Natural killer cell (primary cell): Measurements from ENCODE around the gene ASPA. TPM values are rescaled to one million over a fixed set of nuclear protein-coding genes. Genes with fewer than 3 reads are reported as not detected.

Source experiments
- ATAC-seq, 3 donors: fragments of 150-1000 bp in 2 of 3; fragments of 200-7000 bp in 1 of 3; cut with Tn5 transposase; 1 replicate in 1 of 3; 2 replicates in 2 of 3; pipeline ENCODE4 v1.10.0; 2021; ENCODE audit warnings: mild to moderate bottlenecking in 2 of 3, moderate library complexity in 2 of 3
- DNase-seq, 2 donors: peaks; one replicate each; pipeline versions ENCODE4 v3.0.0 to v3.0.0-alpha.2; 2013 to 2021; ENCODE audit warnings: mixed read lengths in 1 of 2
- H3K27ac ChIP-seq: one replicate; pipeline ENCODE4 v1.5.1; 2013; ENCODE audit warnings: mild to moderate bottlenecking, low read length
- H3K27me3 ChIP-seq: one replicate; pipeline ENCODE4 v1.6.1; 2013; ENCODE audit warnings: low read length; ENCODE audit not compliant: control insufficient read depth, insufficient read depth
- H3K36me3 ChIP-seq: one replicate; pipeline ENCODE4 v1.6.1; 2013; ENCODE audit warnings: low read length; ENCODE audit not compliant: control insufficient read depth, insufficient read depth
- H3K4me1 ChIP-seq: one replicate; pipeline ENCODE4 v1.6.1; 2013; ENCODE audit warnings: low read length; ENCODE audit not compliant: control insufficient read depth, insufficient read depth
- H3K4me3 ChIP-seq: one replicate; pipeline ENCODE4 v1.5.1; 2013; ENCODE audit warnings: low read length
- H3K9me3 ChIP-seq: one replicate; pipeline ENCODE4 v1.6.1; 2013; ENCODE audit warnings: low read length; ENCODE audit not compliant: control insufficient read depth, insufficient read depth
- H3K27ac Mint-ChIP-seq, 2 donors: one replicate each; pipeline ENCODE4 v1.8.0; 2022; ENCODE audit warnings: mild to moderate bottlenecking in 2 of 2, mixed read lengths in 2 of 2, moderate library complexity in 1 of 2
- H3K27me3 Mint-ChIP-seq, 2 donors: one replicate each; pipeline ENCODE4 v1.8.0; 2022; ENCODE audit warnings: low read depth in 2 of 2, mixed read lengths in 2 of 2
- H3K36me3 Mint-ChIP-seq: one replicate; pipeline ENCODE4 v1.8.0; 2022; ENCODE audit warnings: mixed read lengths
- H3K4me1 Mint-ChIP-seq, 2 donors: one replicate each; pipeline ENCODE4 v1.8.0; 2022; ENCODE audit warnings: mixed read lengths in 2 of 2
- H3K4me3 Mint-ChIP-seq: one replicate; pipeline ENCODE4 v1.8.0; 2022; ENCODE audit warnings: mild to moderate bottlenecking, moderate library complexity, mixed read lengths
- H3K9me3 Mint-ChIP-seq, 2 donors: one replicate each; pipeline ENCODE4 v1.8.0; 2022; ENCODE audit warnings: mixed read lengths in 2 of 2
- WGBS: methylation state at CpG from one replicate; pipeline ENCODE4 v1.1.7; 2013; ENCODE audit warnings: missing lambda C conversion rate; ENCODE audit not compliant: insufficient coverage; 5-methylcytosine and 5-hydroxymethylcytosine counted together
- intact Hi-C: fragments of 100-400 bp; cut with micrococcal nuclease; formaldehyde crosslinking; loops from one replicate; pipeline ENCODE4 v1.14.2; 2022
- total RNA-seq, 4 donors: library from RNA; stranded (reverse); fragments of 120-200 nt in 1 of 4; gene quantifications; one replicate each; pipeline versions ENCODE4 v1.2.3 to v1.2.4, GENCODE V29; 2013 to 2022
- TF ChIP-seq, protein P1 (sequence below): fragments of 200-600 bp; IDR thresholded peaks from one replicate; pipeline ENCODE4 v1.8.0; 2022; ENCODE audit warnings: antibody characterized with exemption

ASPA gene
- total RNA-seq, 3 donors from 2014 or later (not counting 1 experiment from before 2014, with no cell fraction given), result not detected

DNA sequence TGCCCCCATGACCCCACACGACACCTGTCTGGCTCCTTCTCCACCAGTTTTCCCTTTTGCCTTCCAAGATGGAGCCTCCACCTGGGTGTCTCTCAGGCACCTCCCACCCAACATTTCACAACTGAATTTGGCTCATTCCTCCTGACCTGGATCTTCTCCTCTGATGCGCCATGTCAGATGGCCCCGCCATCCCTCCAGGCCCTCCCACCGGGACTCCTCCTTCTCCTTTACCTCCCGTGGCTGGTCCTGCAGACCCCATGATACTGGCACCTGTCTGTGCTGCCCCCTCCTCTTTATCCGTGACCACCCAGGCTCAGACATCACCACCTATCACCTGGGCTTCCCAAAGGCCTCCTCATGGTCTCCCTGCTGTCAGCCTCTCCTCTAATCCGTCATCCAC is 77.1 kb downstream of the ASPA start:
- Histone ChIP-seq H3K4me3 (no peak overlapping the region), H3K36me3 (no peaks in the 10 kb centered on the region), H3K27ac (no peak overlapping the region), H3K27me3 (no peaks in the 10 kb centered on the region), H3K9me3 (no peaks in the 10 kb centered on the region), H3K4me1 (peaks cover 7% of the 10 kb centered on the region)
- Mint-ChIP-seq H3K4me1 (no peaks in the 10 kb centered on the region), H3K4me3 (no peak overlapping the region), H3K9me3 (peaks cover 0 to 6% of the 10 kb centered on the region in 2 donors), H3K36me3 (no peaks in the 10 kb centered on the region), H3K27ac (no peak overlapping the region), H3K27me3 (peaks cover 0 to 8% of the 10 kb centered on the region in 2 donors)
- TF ChIP-seq, protein P1, sequence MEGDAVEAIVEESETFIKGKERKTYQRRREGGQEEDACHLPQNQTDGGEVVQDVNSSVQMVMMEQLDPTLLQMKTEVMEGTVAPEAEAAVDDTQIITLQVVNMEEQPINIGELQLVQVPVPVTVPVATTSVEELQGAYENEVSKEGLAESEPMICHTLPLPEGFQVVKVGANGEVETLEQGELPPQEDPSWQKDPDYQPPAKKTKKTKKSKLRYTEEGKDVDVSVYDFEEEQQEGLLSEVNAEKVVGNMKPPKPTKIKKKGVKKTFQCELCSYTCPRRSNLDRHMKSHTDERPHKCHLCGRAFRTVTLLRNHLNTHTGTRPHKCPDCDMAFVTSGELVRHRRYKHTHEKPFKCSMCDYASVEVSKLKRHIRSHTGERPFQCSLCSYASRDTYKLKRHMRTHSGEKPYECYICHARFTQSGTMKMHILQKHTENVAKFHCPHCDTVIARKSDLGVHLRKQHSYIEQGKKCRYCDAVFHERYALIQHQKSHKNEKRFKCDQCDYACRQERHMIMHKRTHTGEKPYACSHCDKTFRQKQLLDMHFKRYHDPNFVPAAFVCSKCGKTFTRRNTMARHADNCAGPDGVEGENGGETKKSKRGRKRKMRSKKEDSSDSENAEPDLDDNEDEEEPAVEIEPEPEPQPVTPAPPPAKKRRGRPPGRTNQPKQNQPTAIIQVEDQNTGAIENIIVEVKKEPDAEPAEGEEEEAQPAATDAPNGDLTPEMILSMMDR, result no peak
- intact Hi-C loops, result no loop called here
- WGBS, result 91% methylated on average over 7 of the region's 7 CpGs
- DNase-seq, result no peak
- ATAC-seq, result no peak

Other genes starting within 250 kb of the ASPA start
- gene OR3A1, start 177.6 kb upstream of the ASPA start, total RNA-seq, result not detected
- gene OR3A2, start 89.7 kb upstream of the ASPA start, total RNA-seq, result 1 to 10 TPM in 1 of 3 donors, under 1 TPM in 1, not detected in 1; 0.80 to 1.2 TPM
- not detected for gene OR1E1, start 77.6 kb upstream of the ASPA start, total RNA-seq
- gene OR3A3, start 64.6 kb upstream of the ASPA start, total RNA-seq, result not detected
- not detected for gene OR1E2, start 42.2 kb upstream of the ASPA start, total RNA-seq
- 1 to 10 TPM in 1 of 3 donors, not detected in 2; 1.3 TPM for gene SPATA22, start 4.2 kb upstream of the ASPA start, total RNA-seq
- gene TRPV3, start 81.8 kb downstream of the ASPA start, total RNA-seq, result 10 to 100 TPM in 1 of 3 donors, 1 to 10 TPM in 2; 5.6 to 10.3 (median 7.6) TPM
- 1 to 10 TPM; 3.2 to 4.5 (median 4.2) TPM for gene TRPV1, start 133.4 kb downstream of the ASPA start, total RNA-seq
- 1 to 10 TPM; 5.8 to 9.3 (median 8.9) TPM for gene SHPK, start 160.3 kb downstream of the ASPA start, total RNA-seq
- 10 to 100 TPM in 1 of 3 donors, 1 to 10 TPM in 2; 7.6 to 24.2 (median 9.6) TPM for gene CTNS, start 160.8 kb downstream of the ASPA start, total RNA-seq
- 10 to 100 TPM; 15.1 to 17.0 (median 16.3) TPM for gene TAX1BP3, start 192.6 kb downstream of the ASPA start, total RNA-seq
- gene EMC6, start 192.8 kb downstream of the ASPA start, total RNA-seq, result 10 to 100 TPM; 29.3 to 34.7 (median 32.1) TPM
- 10 to 100 TPM in 1 of 3 donors, 1 to 10 TPM in 2; 7.8 to 15.4 (median 9.2) TPM for gene P2RX5, start 220.2 kb downstream of the ASPA start, total RNA-seq
- under 1 TPM; 0.33 to 0.79 (median 0.70) TPM for gene HASPIN, start 247.9 kb downstream of the ASPA start, total RNA-seq